ENCODE data around the gene KIRREL3.

DNA sequence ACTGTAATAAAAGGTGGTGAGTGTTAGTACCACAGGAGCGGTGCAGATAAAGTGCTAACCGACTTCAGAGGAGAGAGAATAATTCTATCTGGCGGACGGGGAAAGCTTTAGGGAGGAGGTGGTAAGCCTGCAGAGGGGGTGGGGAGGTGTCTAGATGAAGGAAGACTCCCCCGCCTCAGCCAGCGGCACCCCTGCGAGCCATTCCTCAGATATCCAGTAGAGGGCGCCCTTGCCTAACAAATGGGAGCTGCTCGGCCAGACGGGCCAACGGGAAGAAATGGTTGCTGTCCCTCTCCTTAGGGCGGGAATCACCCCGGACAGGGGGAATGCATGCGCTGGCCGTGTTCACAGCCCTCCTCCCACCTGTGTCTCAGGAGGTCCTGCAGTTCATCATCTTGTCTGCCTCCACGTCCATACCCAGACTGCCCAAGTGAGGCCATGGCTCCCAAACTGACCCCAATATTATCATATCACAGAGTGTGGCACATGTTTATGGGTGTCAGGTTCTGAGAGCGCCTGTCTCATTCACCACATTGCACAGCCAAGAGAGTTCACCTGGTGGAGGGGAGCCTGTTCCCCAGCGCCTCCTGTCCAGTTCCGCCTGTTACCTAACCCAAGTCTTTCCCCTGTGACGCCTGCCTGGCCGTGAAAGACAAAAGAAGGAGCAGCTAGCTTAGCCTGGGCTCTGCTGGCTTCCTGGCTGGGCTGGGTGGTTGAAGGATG is 559.6 kb downstream of the KIRREL3 start:
- TF ChIP-seq, protein P1, sequence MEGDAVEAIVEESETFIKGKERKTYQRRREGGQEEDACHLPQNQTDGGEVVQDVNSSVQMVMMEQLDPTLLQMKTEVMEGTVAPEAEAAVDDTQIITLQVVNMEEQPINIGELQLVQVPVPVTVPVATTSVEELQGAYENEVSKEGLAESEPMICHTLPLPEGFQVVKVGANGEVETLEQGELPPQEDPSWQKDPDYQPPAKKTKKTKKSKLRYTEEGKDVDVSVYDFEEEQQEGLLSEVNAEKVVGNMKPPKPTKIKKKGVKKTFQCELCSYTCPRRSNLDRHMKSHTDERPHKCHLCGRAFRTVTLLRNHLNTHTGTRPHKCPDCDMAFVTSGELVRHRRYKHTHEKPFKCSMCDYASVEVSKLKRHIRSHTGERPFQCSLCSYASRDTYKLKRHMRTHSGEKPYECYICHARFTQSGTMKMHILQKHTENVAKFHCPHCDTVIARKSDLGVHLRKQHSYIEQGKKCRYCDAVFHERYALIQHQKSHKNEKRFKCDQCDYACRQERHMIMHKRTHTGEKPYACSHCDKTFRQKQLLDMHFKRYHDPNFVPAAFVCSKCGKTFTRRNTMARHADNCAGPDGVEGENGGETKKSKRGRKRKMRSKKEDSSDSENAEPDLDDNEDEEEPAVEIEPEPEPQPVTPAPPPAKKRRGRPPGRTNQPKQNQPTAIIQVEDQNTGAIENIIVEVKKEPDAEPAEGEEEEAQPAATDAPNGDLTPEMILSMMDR (conservative IDR thresholded peaks at IDR 0.05), result peak; percentile 98
- no peak for TF ChIP-seq EZH2 (IDR thresholded peaks at IDR 0.05; ENCODE audit: low read depth)
